Ectodermal cell (in vitro differentiated cells): ENCODE results near the gene KCNA4. TPM values are rescaled to one million over a fixed set of nuclear protein-coding genes. Genes with fewer than 3 reads are reported as not detected.
"Not testable (repeated sequence)": the region's sequence is repeated elsewhere in the genome, so short reads cannot be mapped to it uniquely, and the experiment has no call there.

Experiments used
- H3K27ac ChIP-seq: 2 replicates; pipeline ENCODE4 v1.7.0; 2013; ENCODE audit warnings: mild to moderate bottlenecking, low read depth, low read length; ENCODE audit not compliant: insufficient read depth, poor library complexity, severe bottlenecking
- H3K27me3 ChIP-seq: 2 replicates; pipeline ENCODE4 v1.7.0; 2013; ENCODE audit warnings: mild to moderate bottlenecking, low read length; ENCODE audit not compliant: insufficient read depth, control insufficient read depth, poor library complexity, severe bottlenecking
- H3K36me3 ChIP-seq: one replicate; pipeline ENCODE4 v1.7.0; 2013; ENCODE audit warnings: low read length; ENCODE audit not compliant: control insufficient read depth, insufficient read depth
- H3K4me1 ChIP-seq: one replicate; pipeline ENCODE4 v1.7.0; 2013; ENCODE audit warnings: low read length; ENCODE audit not compliant: control insufficient read depth, insufficient read depth
- H3K4me3 ChIP-seq: 2 replicates; pipeline ENCODE4 v1.7.0; 2013; ENCODE audit warnings: low read depth, low read length, control low read depth; ENCODE audit not compliant: insufficient read depth
- H3K9me3 ChIP-seq: 2 replicates; pipeline ENCODE4 v1.7.0; 2013; ENCODE audit warnings: mild to moderate bottlenecking, low read length, moderate library complexity; ENCODE audit not compliant: control insufficient read depth
- WGBS, 2 experiments: methylation state at CpG; one replicate each; pipeline ENCODE4 v1.1.7; 2013; ENCODE audit warnings: missing lambda C conversion rate in 2 of 2; 5-methylcytosine and 5-hydroxymethylcytosine counted together
- polyA plus RNA-seq, 4 experiments: library from polyadenylated mRNA; stranded (reverse); fragments of 50-300 nt; gene quantifications; one replicate each; pipeline ENCODE4 v1.2.3, GENCODE V29; 2013

The KCNA4 gene
- 0.94 TPM for polyA plus RNA-seq (2013, experiment 1 of 4)
- polyA plus RNA-seq (2013, experiment 2 of 4) = 1.5 TPM
- polyA plus RNA-seq (2013, experiment 3 of 4) = 0.96 TPM
- 0.53 TPM for polyA plus RNA-seq (2013, experiment 4 of 4)

- Histone ChIP-seq H3K4me1 (no peaks in the 10 kb centered on the region), H3K27ac (no peak within 1 kb of the TSS), H3K9me3 (no peaks in the 10 kb centered on the region), H3K4me3 (peak within 1 kb of the TSS; percentile 37), H3K27me3 (peaks cover 76% of the 10 kb centered on the region), H3K36me3 (no peaks in the 10 kb centered on the region)
- 1% methylated on average over 50 of the region's 50 CpGs for WGBS, 2 experiments
These were observed at the start of gene KCNA4 for GRCh38 chr11:30016588-30017363. TSS of gene KCNA4 (minus strand) at chr11:30017030. CDS start at chr11:30012678, 4,352 bp downstream.

GRCh38 chr11:30062103-30062502 lies 45.3 kb upstream of the KCNA4 start:
- no peak overlapping the region for H3K4me3 ChIP-seq
- WGBS, 2 experiments = 86 to 89% methylated on average over 1 to 2 of the region's 4 CpGs

GRCh38 chr11:30059172-30059815 lies 42.5 kb upstream of the KCNA4 start:
- H3K27ac ChIP-seq = no peak overlapping the region
- 93 to 100% methylated on average over 1 of the region's 2 CpGs for WGBS, 2 experiments
- H3K4me1 ChIP-seq = no peaks in the 10 kb centered on the region
- H3K27me3 ChIP-seq = no peaks in the 10 kb centered on the region
- no peak overlapping the region for H3K4me3 ChIP-seq
- no peaks in the 10 kb centered on the region for H3K36me3 ChIP-seq
- no peaks in the 10 kb centered on the region for H3K9me3 ChIP-seq

More at GRCh38 chr11:30062103-30062502, 45.3 kb upstream of the KCNA4 start:
- H3K36me3 ChIP-seq = no peaks in the 10 kb centered on the region
- H3K27me3 ChIP-seq = no peaks in the 10 kb centered on the region
- no peak overlapping the region for H3K27ac ChIP-seq
- H3K9me3 ChIP-seq = no peaks in the 10 kb centered on the region
- no peaks in the 10 kb centered on the region for H3K4me1 ChIP-seq

GRCh38 chr11:30049214-30049613 lies 32.4 kb upstream of the KCNA4 start:
- 50 to 100% methylated on average over 1 to 2 of the region's 2 CpGs for WGBS, 2 experiments
- Histone ChIP-seq H3K27ac (no peak overlapping the region), H3K27me3 (no peaks in the 10 kb centered on the region), H3K9me3 (no peaks in the 10 kb centered on the region), H3K36me3 (no peaks in the 10 kb centered on the region), H3K4me1 (no peaks in the 10 kb centered on the region), H3K4me3 (no peak overlapping the region)

GRCh38 chr11:30046578-30046945 lies 29.7 kb upstream of the KCNA4 start:
- H3K4me3 ChIP-seq = no peak overlapping the region
- H3K36me3 ChIP-seq = no peaks in the 10 kb centered on the region
- no peak overlapping the region for H3K27ac ChIP-seq
- WGBS, 2 experiments = 61% methylated on average over 6 of the region's 6 CpGs
- no peaks in the 10 kb centered on the region for H3K9me3 ChIP-seq
- no peaks in the 10 kb centered on the region for H3K4me1 ChIP-seq
- H3K27me3 ChIP-seq = no peaks in the 10 kb centered on the region

- no peaks in the 10 kb centered on the region for H3K27me3 ChIP-seq
- H3K9me3 ChIP-seq = no peaks in the 10 kb centered on the region
- WGBS, 2 experiments = 83% methylated on average over 7 of the region's 7 CpGs
- H3K27ac ChIP-seq = no peak overlapping the region
- no peaks in the 10 kb centered on the region for H3K36me3 ChIP-seq
- H3K4me1 ChIP-seq = no peaks in the 10 kb centered on the region
- no peak overlapping the region for H3K4me3 ChIP-seq
These were observed 29.2 kb upstream of the KCNA4 start for GRCh38 chr11:30045921-30046577.

GRCh38 chr11:30045144-30045543 lies 28.3 kb upstream of the KCNA4 start:
- WGBS, 2 experiments = 87 to 92% methylated on average over 6 of the region's 6 CpGs
- H3K4me3 ChIP-seq = no peak overlapping the region
- no peak overlapping the region for H3K27ac ChIP-seq
- H3K36me3 ChIP-seq = no peaks in the 10 kb centered on the region
- H3K27me3 ChIP-seq = no peaks in the 10 kb centered on the region
- H3K4me1 ChIP-seq = no peaks in the 10 kb centered on the region
- no peaks in the 10 kb centered on the region for H3K9me3 ChIP-seq

- Histone ChIP-seq H3K9me3 (no peaks in the 10 kb centered on the region), H3K27ac (no peak overlapping the region), H3K4me3 (no peak overlapping the region), H3K36me3 (no peaks in the 10 kb centered on the region), H3K27me3 (no peaks in the 10 kb centered on the region), H3K4me1 (no peaks in the 10 kb centered on the region)
- WGBS, 2 experiments = 96 to 97% methylated on average over 14 of the region's 14 CpGs
These were observed 24.3 kb upstream of the KCNA4 start for GRCh38 chr11:30041171-30041570.

GRCh38 chr11:30034746-30035145 lies 17.9 kb upstream of the KCNA4 start:
- 87 to 92% methylated on average over 4 of the region's 4 CpGs for WGBS, 2 experiments
- H3K36me3 ChIP-seq, H3K4me1 ChIP-seq, H3K4me3 ChIP-seq, H3K9me3 ChIP-seq, H3K27ac ChIP-seq, H3K27me3 ChIP-seq: not testable (repeated sequence)

GRCh38 chr11:30034166-30034565 lies 17.3 kb upstream of the KCNA4 start:
- H3K27ac ChIP-seq, H3K27me3 ChIP-seq, H3K4me1 ChIP-seq: not testable (repeated sequence)

More at GRCh38 chr11:30034166-30034565, 17.3 kb upstream of the KCNA4 start:
- not testable (repeated sequence) for H3K9me3 ChIP-seq, H3K36me3 ChIP-seq, H3K4me3 ChIP-seq
